CD4-positive, alpha-beta T cell treated with Interleukin-15 for 4 hours (primary cell): ENCODE measurements around the gene MAP3K20.
"Not testable (repeated sequence)": the region's sequence is repeated elsewhere in the genome, so short reads cannot be mapped to it uniquely, and the experiment has no call there.

Source experiments
- DNase-seq: peaks from one replicate; pipeline ENCODE4 v3.0.0-alpha.2; 2020; ENCODE audit warnings: low spot score

MAP3K20 gene

GRCh38 chr2:173235947-173236803 is 160.5 kb downstream of the MAP3K20 start:
- no peak for DNase-seq

- no peak for DNase-seq
These were observed 162.7 kb downstream of the MAP3K20 start for GRCh38 chr2:173238385-173238784.

GRCh38 chr2:173238831-173239230 is 163.2 kb downstream of the MAP3K20 start:
- DNase-seq = no peak

- no peak for DNase-seq
These were observed 164.0 kb downstream of the MAP3K20 start for GRCh38 chr2:173239644-173240043.

GRCh38 chr2:173240083-173240482 is 164.4 kb downstream of the MAP3K20 start:
- no peak for DNase-seq

- no peak for DNase-seq
These were observed 166.0 kb downstream of the MAP3K20 start for GRCh38 chr2:173241643-173242042.

GRCh38 chr2:173247156-173247555 is 171.5 kb downstream of the MAP3K20 start:
- DNase-seq = no peak

- no peak for DNase-seq
These were observed 172.7 kb downstream of the MAP3K20 start for GRCh38 chr2:173248381-173248780.

- no peak for DNase-seq
These were observed 174.3 kb downstream of the MAP3K20 start for GRCh38 chr2:173249661-173250641.

- no peak for DNase-seq
These were observed 175.6 kb downstream of the MAP3K20 start for GRCh38 chr2:173251225-173251624.

- no peak for DNase-seq
These were observed 176.9 kb downstream of the MAP3K20 start for GRCh38 chr2:173252581-173252980.

- no peak for DNase-seq
These were observed 179.0 kb downstream of the MAP3K20 start for GRCh38 chr2:173254659-173255058.

GRCh38 chr2:173258701-173259100 is 183.1 kb downstream of the MAP3K20 start:
- DNase-seq = no peak

- not testable (repeated sequence) for DNase-seq
These were observed 186.7 kb downstream of the MAP3K20 start for GRCh38 chr2:173262356-173262755.

- no peak for DNase-seq
These were observed 188.5 kb downstream of the MAP3K20 start for GRCh38 chr2:173264151-173264550.

GRCh38 chr2:173264603-173265366 is 189.1 kb downstream of the MAP3K20 start:
- DNase-seq = peak; percentile 9

- no peak for DNase-seq
These were observed 195.5 kb downstream of the MAP3K20 start for GRCh38 chr2:173271135-173271534.

GRCh38 chr2:173271825-173272224 is 196.2 kb downstream of the MAP3K20 start:
- DNase-seq = no peak

GRCh38 chr2:173272849-173273248 is 197.2 kb downstream of the MAP3K20 start:
- no peak for DNase-seq

GRCh38 chr2:173278794-173279526 is 203.3 kb downstream of the MAP3K20 start:
- no peak for DNase-seq

- DNase-seq = no peak
These were observed 203.9 kb downstream of the MAP3K20 start for GRCh38 chr2:173279527-173279868.
